ENCODE results near the gene PHC1. TPM values are rescaled to one million over a fixed set of nuclear protein-coding genes. Genes with fewer than 3 reads are reported as not detected.

Gene PHC1
- polyA plus RNA-seq, 1 donor (not counting 4 experiments of a cell fraction or from before 2014, with no cell fraction given): 11.0 TPM

DNA sequence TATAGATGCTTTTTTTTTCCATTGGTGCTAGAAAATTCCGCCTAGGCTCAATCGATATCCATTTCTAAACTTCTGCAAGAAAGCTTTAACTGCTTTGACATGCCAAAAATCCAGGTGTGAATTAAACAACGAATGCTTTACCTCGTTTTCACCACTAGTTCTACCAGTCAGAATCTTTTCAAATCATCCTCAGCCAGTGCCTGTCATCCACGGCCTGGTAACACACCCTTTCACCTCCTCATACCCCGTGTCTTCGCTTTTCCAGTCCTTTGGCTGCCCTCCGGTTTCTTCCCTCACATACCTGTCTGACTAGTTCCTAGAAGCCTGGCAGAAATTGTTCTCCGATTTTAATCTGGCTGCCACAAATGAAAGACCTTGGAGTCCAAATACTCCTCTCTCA is 1.4 kb upstream of the PHC1 start:
- FAIRE-seq (peak; percentile 82), DNase-seq (ENCODE audit: low read depth, low spot score) (peak; percentile 28)
- H3K9ac ChIP-seq (ENCODE audit: control insufficient read depth, extremely low read depth, insufficient read depth, low read length): no peak overlapping the region
- H3K27ac ChIP-seq (ENCODE audit: control insufficient read depth, insufficient read depth, low read length): no peak overlapping the region
- TF ChIP-seq, protein P1, sequence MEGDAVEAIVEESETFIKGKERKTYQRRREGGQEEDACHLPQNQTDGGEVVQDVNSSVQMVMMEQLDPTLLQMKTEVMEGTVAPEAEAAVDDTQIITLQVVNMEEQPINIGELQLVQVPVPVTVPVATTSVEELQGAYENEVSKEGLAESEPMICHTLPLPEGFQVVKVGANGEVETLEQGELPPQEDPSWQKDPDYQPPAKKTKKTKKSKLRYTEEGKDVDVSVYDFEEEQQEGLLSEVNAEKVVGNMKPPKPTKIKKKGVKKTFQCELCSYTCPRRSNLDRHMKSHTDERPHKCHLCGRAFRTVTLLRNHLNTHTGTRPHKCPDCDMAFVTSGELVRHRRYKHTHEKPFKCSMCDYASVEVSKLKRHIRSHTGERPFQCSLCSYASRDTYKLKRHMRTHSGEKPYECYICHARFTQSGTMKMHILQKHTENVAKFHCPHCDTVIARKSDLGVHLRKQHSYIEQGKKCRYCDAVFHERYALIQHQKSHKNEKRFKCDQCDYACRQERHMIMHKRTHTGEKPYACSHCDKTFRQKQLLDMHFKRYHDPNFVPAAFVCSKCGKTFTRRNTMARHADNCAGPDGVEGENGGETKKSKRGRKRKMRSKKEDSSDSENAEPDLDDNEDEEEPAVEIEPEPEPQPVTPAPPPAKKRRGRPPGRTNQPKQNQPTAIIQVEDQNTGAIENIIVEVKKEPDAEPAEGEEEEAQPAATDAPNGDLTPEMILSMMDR (optimal IDR thresholded peaks at IDR 0.05 in 1 of 3, IDR thresholded peaks at IDR 0.05 in 1 of 3, conservative IDR thresholded peaks at IDR 0.05 in 1 of 3; ENCODE audit: extremely low read depth in 1 of 3, insufficient read depth in 2 of 3, low read length in 3 of 3): peak; percentile 18 to 55 (median 43)
- no peak for TF ChIP-seq EZH2 (IDR thresholded peaks at IDR 0.05; ENCODE audit: low read length)
- H3K27me3 ChIP-seq (ENCODE audit: control insufficient read depth, extremely low read depth, insufficient read depth, low read length): no peaks in the 10 kb centered on the region
- H3K4me3 ChIP-seq (ENCODE audit: control insufficient read depth in 2 of 3, extremely low read depth in 1 of 3, insufficient read depth in 2 of 3, low read depth in 1 of 3, low read length in 3 of 3): peak overlapping the region in 2 of 3 experiments; percentile 16 to 88
- H2AFZ ChIP-seq (ENCODE audit: control insufficient read depth, low read length): peak overlapping the region; percentile 91
- H3K4me1 ChIP-seq (ENCODE audit: control insufficient read depth, extremely low read depth, insufficient read depth, low read length): peaks cover 22% of the 10 kb centered on the region
- H4K20me1 ChIP-seq (ENCODE audit: control insufficient read depth, extremely low read depth, insufficient read depth, low read length): no peaks in the 10 kb centered on the region
- dilution Hi-C loops (cut with MboI; ENCODE audit: extremely low pct_ligation_motif_present, low sequenced_read_pairs): no loop called here
- H3K79me2 ChIP-seq (ENCODE audit: control insufficient read depth, insufficient read depth, low read length): peaks cover 2% of the 10 kb centered on the region
- H3K9me1 ChIP-seq (ENCODE audit: control insufficient read depth, extremely low read depth, insufficient read depth, low read length): no peaks in the 10 kb centered on the region
- H3K9me3 ChIP-seq (ENCODE audit: control insufficient read depth, low read depth, low read length): no peaks in the 10 kb centered on the region
- H3K36me3 ChIP-seq (ENCODE audit: control insufficient read depth in 2 of 2, extremely low read depth in 1 of 2, insufficient read depth in 2 of 2, low read length in 2 of 2): no peaks in the 10 kb centered on the region
- H3K4me2 ChIP-seq (ENCODE audit: control insufficient read depth, extremely low read depth, insufficient read depth, low read depth, low read length): peak overlapping the region; percentile 89

DNA sequence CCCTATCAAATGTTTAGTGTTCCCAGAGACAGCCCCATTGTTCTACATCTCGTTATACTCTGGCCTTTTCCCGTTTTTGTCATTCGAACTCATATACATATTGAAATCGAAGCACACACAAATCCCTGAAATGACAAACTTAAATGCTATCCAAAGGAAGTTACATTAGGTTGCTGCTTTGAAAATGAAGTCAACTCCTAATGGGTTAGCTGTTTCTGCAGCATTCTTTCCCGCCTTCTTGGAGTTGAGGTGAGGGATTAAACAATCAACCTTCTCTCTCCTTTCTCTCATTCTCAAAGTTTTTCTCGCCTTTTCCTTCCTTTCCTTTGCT is 642 bp upstream of the PHC1 start:
- FAIRE-seq: peak; percentile 61
- no peaks in the 10 kb centered on the region for H3K9me3 ChIP-seq (ENCODE audit: control insufficient read depth, low read depth, low read length)
- no peaks in the 10 kb centered on the region for H3K36me3 ChIP-seq (ENCODE audit: control insufficient read depth in 2 of 2, extremely low read depth in 1 of 2, insufficient read depth in 2 of 2, low read length in 2 of 2)
- H3K4me1 ChIP-seq (ENCODE audit: control insufficient read depth, extremely low read depth, insufficient read depth, low read length): peaks cover 22% of the 10 kb centered on the region
- H3K27ac ChIP-seq (ENCODE audit: control insufficient read depth, insufficient read depth, low read length): peak overlapping the region; percentile 44
- no peak for DNase-seq (ENCODE audit: low read depth, low spot score)
- no peaks in the 10 kb centered on the region for H3K9me1 ChIP-seq (ENCODE audit: control insufficient read depth, extremely low read depth, insufficient read depth, low read length)
- TF ChIP-seq, protein P1 (optimal IDR thresholded peaks at IDR 0.05 in 1 of 3, IDR thresholded peaks at IDR 0.05 in 1 of 3, conservative IDR thresholded peaks at IDR 0.05 in 1 of 3; ENCODE audit: extremely low read depth in 1 of 3, insufficient read depth in 2 of 3, low read length in 3 of 3): no peak
- no peak for TF ChIP-seq EZH2 (IDR thresholded peaks at IDR 0.05; ENCODE audit: low read length)
- peak overlapping the region; percentile 89 for H3K4me2 ChIP-seq (ENCODE audit: control insufficient read depth, extremely low read depth, insufficient read depth, low read depth, low read length)
- dilution Hi-C loops (cut with MboI; ENCODE audit: extremely low pct_ligation_motif_present, low sequenced_read_pairs): no loop called here
- H3K27me3 ChIP-seq (ENCODE audit: control insufficient read depth, extremely low read depth, insufficient read depth, low read length): no peaks in the 10 kb centered on the region
- H3K4me3 ChIP-seq (ENCODE audit: control insufficient read depth in 2 of 3, extremely low read depth in 1 of 3, insufficient read depth in 2 of 3, low read depth in 1 of 3, low read length in 3 of 3): peak overlapping the region; percentile 51 to 88 (median 72)
- peaks cover 2% of the 10 kb centered on the region for H3K79me2 ChIP-seq (ENCODE audit: control insufficient read depth, insufficient read depth, low read length)
- H3K9ac ChIP-seq (ENCODE audit: control insufficient read depth, extremely low read depth, insufficient read depth, low read length): peak overlapping the region; percentile 61
- H2AFZ ChIP-seq (ENCODE audit: control insufficient read depth, low read length): peak overlapping the region; percentile 91
- no peaks in the 10 kb centered on the region for H4K20me1 ChIP-seq (ENCODE audit: control insufficient read depth, extremely low read depth, insufficient read depth, low read length)

Measured in keratinocyte (primary cell).